C4-2B (cell line): ENCODE data around the gene ACVRL1.

Experiments
- H3K27ac ChIP-seq: fragments of 450-650 bp; 2 replicates; pipeline ENCODE4 v1.5.1; 2017
- ZFX ChIP-seq: fragments of 450-650 bp; IDR thresholded peaks from 2 replicates; pipeline ENCODE4 v1.6.1; 2017
- TF ChIP-seq, protein P1 (sequence below): fragments of 450-650 bp; conservative IDR thresholded peaks from 2 replicates; pipeline ENCODE4 v1.5.1; 2017; ENCODE audit warnings: mild to moderate bottlenecking

The ACVRL1 gene

GRCh38 chr12:51941604-51942003 lies 34.3 kb downstream of the ACVRL1 start:
- no peak overlapping the region for H3K27ac ChIP-seq

DNA sequence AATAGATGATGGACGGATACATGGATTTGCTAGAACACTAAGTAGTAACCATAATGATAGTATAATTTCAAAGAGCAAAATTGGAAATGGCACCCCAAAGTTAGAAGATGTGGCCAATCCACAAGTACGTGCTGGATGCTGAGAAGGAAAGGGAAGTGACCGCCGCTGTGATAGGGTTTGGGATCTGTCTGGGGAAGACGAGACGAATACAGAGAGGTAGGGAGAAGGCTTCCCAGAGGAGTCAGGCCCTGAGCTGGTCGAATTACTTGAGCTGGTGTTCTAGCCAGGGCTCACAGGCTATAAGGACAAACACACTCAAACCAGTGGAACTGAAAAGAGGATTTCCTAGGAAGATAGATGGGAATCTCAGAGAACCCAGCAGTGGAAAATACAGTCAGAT lies 34.8 kb downstream of the ACVRL1 start:
- TF ChIP-seq, protein P1, sequence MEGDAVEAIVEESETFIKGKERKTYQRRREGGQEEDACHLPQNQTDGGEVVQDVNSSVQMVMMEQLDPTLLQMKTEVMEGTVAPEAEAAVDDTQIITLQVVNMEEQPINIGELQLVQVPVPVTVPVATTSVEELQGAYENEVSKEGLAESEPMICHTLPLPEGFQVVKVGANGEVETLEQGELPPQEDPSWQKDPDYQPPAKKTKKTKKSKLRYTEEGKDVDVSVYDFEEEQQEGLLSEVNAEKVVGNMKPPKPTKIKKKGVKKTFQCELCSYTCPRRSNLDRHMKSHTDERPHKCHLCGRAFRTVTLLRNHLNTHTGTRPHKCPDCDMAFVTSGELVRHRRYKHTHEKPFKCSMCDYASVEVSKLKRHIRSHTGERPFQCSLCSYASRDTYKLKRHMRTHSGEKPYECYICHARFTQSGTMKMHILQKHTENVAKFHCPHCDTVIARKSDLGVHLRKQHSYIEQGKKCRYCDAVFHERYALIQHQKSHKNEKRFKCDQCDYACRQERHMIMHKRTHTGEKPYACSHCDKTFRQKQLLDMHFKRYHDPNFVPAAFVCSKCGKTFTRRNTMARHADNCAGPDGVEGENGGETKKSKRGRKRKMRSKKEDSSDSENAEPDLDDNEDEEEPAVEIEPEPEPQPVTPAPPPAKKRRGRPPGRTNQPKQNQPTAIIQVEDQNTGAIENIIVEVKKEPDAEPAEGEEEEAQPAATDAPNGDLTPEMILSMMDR, result no peak
- TF ChIP-seq ZFX, result no peak
- H3K27ac ChIP-seq, result no peak overlapping the region

More at GRCh38 chr12:51941604-51942003, 34.3 kb downstream of the ACVRL1 start:
- TF ChIP-seq ZFX, result no peak
- TF ChIP-seq, protein P1, result no peak

DNA sequence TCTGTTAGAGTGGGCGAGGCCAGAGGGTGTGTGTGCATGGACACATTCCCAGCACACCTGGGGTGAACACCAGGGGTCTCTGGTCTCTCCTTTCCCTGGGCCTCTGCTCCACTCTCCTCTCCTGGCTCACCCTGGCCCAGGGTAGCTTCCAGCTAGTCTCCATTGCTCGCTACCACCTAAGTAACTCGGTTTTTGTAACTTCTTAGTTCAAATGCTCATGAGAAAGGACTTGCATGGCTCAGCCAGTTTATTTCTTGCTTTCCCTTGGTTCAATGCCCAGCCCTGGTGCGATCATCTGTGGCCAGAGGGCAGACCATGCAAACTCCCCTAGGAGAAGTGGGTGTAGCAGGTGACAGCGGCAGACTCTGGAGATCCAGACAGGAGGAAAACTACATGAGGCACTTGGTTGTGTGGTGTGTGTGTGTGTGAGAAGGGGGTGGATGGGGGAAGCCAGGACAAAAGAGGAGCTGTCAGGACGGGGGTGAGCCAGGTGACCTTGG lies 35.2 kb downstream of the ACVRL1 start:
- no peak overlapping the region for H3K27ac ChIP-seq
- TF ChIP-seq, protein P1, result no peak
- TF ChIP-seq ZFX, result no peak

DNA sequence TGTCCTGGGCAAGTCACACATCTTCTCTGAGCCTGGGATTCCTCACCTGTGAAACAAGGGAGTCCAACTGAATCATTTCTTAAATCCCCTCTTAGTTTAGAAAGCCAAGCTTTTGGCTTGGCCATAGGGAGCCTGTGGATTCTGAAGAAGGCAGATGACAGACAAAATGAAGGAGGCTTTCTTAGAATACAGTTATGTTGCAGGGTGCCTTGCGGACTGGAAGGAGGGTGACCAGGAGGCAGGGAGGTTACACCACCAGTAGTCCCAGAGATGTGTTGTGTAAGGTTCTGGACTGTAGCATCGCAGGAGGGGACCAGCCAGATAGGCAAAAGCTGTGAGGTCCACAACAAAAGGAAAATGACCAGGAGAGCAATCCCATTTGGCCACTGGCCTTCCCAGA lies 36.0 kb downstream of the ACVRL1 start:
- TF ChIP-seq ZFX, result no peak
- TF ChIP-seq, protein P1, result no peak
- no peak overlapping the region for H3K27ac ChIP-seq

DNA sequence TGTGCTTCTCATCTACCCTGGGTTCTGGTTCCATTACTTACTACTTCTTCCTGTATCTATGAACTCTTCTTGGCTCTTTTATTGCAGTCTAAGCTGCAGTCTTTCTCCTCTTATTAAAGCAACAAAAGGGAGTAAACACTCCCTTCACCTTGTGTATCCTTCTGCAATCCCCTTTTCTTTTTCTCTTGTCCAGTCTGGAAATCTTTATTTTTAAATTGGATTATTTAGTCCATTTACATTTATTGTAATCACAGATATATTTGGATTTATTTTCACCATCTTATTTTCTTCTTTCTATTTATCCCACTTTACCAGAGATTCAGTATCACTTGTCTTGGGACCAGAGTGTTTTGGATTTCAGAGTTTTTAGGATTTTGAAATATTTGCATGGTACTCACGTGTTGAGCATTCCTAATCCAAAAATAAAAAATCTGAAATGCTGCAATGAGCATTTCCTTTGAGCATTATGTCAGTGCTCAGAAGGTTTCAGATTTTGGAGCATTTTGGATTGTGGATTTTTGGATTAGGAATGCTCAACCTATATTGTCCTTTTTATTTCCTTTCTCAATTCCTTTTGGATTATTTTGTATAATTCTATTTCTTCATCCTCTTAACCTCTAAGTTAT lies 37.4 kb downstream of the ACVRL1 start:
- no peak for TF ChIP-seq ZFX
- TF ChIP-seq, protein P1, result no peak
- H3K27ac ChIP-seq, result no peak overlapping the region

DNA sequence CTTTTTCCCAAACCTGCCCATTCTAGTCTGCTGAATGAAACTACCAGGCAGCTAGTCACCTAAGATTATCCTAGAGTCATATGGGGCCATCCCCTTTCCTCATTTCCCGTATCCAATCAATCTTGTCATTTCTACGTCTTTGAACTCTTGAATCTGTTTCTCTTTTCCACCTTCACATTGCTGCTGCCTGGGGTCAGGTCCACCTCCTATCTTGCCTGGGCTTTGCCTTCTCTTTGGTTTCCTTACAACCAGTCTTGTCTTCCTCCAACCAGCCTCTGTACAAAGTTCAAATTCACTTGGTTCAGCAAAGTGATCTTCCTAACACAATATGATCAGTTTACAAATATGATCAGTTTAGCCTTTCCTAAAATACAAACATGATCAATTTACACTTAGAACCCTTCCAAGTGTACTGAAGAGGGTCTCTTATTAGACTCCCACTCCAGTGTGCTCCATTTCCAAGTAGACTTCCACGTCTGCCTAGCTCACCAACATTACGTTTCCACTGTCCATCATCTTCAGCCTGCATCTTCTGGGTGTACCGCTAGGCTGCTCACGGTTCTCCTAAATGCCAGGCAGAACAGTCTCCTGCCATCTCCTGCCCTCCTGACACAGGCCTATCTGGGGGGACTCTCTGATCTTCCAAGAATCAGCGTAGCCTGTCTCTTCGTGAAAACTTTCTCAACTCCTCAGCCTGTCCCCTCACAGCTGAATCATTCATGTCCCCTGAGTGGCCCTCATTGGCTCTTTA lies 40.1 kb downstream of the ACVRL1 start:
- no peak for TF ChIP-seq ZFX
- TF ChIP-seq, protein P1, result no peak
- H3K27ac ChIP-seq, result no peak overlapping the region

DNA sequence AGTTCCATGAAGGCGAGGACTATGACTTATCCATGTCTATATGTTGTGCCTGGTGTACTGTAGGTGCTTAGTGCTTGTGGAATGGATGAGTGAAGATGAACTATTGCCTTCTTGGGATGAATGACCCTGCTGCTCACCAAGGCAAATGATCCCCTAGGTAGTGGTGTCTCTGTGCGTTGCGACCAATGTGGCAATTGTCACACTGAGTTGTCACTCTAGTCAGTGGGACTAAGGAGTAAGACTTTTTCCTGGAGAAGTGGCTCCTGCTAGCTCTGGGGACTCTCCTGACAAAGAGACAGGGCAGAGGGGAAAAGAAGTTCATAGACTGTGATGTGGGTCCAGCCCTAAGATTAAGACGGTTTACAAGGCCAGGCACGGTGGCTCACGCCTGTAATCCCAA lies 40.8 kb downstream of the ACVRL1 start:
- TF ChIP-seq ZFX, result no peak
- TF ChIP-seq, protein P1, result no peak
- no peak overlapping the region for H3K27ac ChIP-seq
